GM06990 (cell line): Measurements from ENCODE around the gene SCRT2.

Experiments used
- DNase-seq: peaks from one replicate; pipeline ENCODE4 v3.0.0-alpha.2; 2011; ENCODE audit not compliant: insufficient read length; ENCODE audit errors: extremely low read depth
- H3K27me3 ChIP-seq: replicated peaks from 2 replicates; pipeline ENCODE4 v1.6.0; 2011; ENCODE audit warnings: low read length; ENCODE audit not compliant: control insufficient read depth, insufficient read depth
- H3K36me3 ChIP-seq: 2 replicates; pipeline ENCODE4 v1.5.1; 2011; ENCODE audit warnings: low read length; ENCODE audit not compliant: control insufficient read depth, insufficient read depth
- H3K4me3 ChIP-seq: replicated peaks from 2 replicates; pipeline ENCODE4 v1.5.1; 2011; ENCODE audit warnings: low read depth, mild to moderate bottlenecking, control low read depth, low read length
- TF ChIP-seq, protein P1 (sequence below): IDR thresholded peaks from 2 replicates; pipeline ENCODE4 v1.5.1; 2011; ENCODE audit warnings: low read length, control low read depth, mild to moderate bottlenecking, inconsistent platforms; ENCODE audit not compliant: insufficient read depth, poor library complexity, severe bottlenecking

The SCRT2 gene

DNA sequence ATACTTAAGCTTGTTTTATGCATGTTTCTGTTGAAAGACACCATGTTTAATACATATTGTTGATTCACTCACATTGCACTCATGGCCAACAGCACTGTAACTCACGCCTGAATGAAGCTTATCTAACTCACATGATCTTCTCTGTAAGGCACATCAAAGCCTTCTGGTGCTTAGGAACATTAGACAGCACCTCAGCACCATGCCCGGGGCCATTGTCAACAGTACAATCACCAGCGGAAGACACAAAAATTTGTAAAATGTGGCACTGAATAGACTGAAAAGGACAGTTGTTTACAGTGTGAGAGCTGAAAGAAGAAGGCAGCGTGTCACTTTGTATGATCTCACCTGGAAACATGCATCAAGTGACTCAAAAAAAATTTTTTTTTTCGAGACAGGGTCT lies 56.6 kb downstream of the SCRT2 start:
- no peaks in the 10 kb centered on the region for H3K36me3 ChIP-seq
- no peak overlapping the region for H3K4me3 ChIP-seq
- no peaks in the 10 kb centered on the region; the same call in none of the 2 replicates for H3K27me3 ChIP-seq
- DNase-seq = no peak
- TF ChIP-seq, protein P1, sequence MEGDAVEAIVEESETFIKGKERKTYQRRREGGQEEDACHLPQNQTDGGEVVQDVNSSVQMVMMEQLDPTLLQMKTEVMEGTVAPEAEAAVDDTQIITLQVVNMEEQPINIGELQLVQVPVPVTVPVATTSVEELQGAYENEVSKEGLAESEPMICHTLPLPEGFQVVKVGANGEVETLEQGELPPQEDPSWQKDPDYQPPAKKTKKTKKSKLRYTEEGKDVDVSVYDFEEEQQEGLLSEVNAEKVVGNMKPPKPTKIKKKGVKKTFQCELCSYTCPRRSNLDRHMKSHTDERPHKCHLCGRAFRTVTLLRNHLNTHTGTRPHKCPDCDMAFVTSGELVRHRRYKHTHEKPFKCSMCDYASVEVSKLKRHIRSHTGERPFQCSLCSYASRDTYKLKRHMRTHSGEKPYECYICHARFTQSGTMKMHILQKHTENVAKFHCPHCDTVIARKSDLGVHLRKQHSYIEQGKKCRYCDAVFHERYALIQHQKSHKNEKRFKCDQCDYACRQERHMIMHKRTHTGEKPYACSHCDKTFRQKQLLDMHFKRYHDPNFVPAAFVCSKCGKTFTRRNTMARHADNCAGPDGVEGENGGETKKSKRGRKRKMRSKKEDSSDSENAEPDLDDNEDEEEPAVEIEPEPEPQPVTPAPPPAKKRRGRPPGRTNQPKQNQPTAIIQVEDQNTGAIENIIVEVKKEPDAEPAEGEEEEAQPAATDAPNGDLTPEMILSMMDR = no peak

DNA sequence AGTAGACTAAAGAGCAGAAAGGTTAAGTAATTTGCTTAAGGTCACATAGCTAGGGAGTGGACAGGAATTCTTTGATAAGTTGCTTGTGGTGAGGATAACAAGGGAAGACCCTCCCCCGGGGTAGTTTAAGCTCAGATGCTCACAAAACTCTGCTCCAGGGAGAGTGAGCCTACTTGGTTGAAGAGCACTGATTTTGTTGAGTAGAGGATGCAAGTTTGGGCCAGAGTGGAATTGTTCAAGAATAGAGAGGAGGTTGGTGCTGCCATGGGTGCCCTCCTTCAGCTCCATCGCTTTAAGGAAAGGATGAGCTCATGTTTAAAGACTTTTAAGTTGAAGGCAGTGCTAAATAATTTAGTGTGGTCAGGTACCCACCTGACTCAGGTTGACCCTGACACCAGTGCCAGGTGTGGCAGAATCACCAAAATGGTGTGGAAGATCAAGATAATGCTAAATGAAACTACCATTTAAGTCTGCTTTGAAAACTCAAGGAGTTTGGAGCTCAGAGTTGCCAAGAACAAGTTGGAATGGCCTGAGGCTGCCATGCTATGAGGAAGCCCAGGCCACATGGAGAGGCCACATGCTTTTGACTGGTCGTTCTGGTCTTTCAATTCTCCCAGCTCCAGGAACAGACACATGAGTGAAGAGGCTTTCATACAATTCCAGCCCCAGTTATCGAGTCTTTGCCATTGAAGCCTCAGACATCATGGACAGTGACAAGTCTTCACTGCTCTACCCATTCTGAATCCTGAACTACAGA lies 57.5 kb downstream of the SCRT2 start:
- TF ChIP-seq, protein P1 = no peak
- H3K27me3 ChIP-seq = peaks cover 1% of the 10 kb centered on the region
- DNase-seq = no peak

DNA sequence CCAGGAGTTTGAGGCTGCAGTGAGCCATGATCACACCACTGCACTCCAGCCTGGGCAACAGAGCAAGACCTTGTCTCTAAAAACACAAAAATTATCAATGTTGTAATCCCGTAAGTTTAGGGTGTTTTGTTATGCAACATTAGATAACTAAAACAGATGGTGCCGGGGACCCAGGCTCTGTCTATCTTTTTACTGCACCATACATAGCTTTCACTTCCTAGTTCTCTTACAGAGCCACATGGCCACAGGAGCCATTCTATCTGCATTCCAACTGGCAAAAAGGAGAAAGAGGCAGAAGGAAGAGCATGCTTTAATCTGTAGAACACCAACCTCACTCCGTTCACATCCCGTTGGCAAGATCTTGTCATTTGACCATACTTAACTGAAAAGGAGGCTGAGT lies 60.1 kb downstream of the SCRT2 start:
- no peak for DNase-seq
- Histone ChIP-seq H3K4me3 (no peak overlapping the region), H3K36me3 (no peaks in the 10 kb centered on the region), H3K27me3 (peaks cover 1% of the 10 kb centered on the region; the same call in 1 of the 2 replicates)
- TF ChIP-seq, protein P1 = no peak

More for the DNA sequence above, 57.5 kb downstream of the SCRT2 start:
- Histone ChIP-seq H3K4me3 (no peak overlapping the region), H3K36me3 (no peaks in the 10 kb centered on the region)

DNA sequence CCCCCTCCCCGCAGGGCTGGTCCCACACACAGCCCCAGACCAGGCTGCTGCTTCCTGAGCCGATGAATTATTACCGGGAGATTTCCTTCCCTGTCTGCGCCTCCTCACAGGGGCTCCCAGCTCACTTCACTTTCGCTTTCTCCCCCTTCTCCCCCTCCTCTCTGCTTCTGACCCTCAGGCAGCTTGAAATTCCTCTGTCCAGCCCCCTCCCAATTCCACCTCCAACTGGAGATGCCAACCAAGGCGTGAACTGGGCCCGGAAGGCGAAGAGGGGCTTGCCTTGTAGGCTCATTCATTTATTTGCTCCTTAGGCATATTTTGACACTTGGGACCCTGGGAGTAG lies 63.8 kb downstream of the SCRT2 start:
- no peak for DNase-seq
- TF ChIP-seq, protein P1 = no peak
- Histone ChIP-seq H3K36me3 (no peaks in the 10 kb centered on the region), H3K4me3 (no peak overlapping the region), H3K27me3 (peaks cover 1% of the 10 kb centered on the region; the same call in 1 of the 2 replicates)
